H9 (cell line): ENCODE data around the gene FAM3B. TPM values are rescaled to one million over a fixed set of nuclear protein-coding genes. Genes with fewer than 3 reads are reported as not detected.

Experiments used
- DNase-seq: peaks from one replicate; pipeline ENCODE4 v3.0.0-alpha.2; 2017
- H2AFZ ChIP-seq: one replicate; pipeline ENCODE4 v1.6.1; 2013; ENCODE audit warnings: mild to moderate bottlenecking, low read length, control low read depth, moderate library complexity
- H2AK5ac ChIP-seq: 2 replicates; pipeline ENCODE4 v1.6.1; 2013; ENCODE audit warnings: low read length, control low read depth, mixed read lengths; ENCODE audit not compliant: insufficient read length
- H2BK120ac ChIP-seq: one replicate; pipeline ENCODE4 v1.6.1; 2013; ENCODE audit warnings: low read depth, mild to moderate bottlenecking, low read length, control low read depth, inconsistent platforms; ENCODE audit not compliant: poor library complexity, severe bottlenecking
- H2BK12ac ChIP-seq: 2 replicates; pipeline ENCODE4 v1.6.1; 2013; ENCODE audit warnings: low read length, control low read depth, mixed read lengths, low read depth; ENCODE audit not compliant: insufficient read length
- H2BK15ac ChIP-seq: 2 replicates; pipeline ENCODE4 v1.6.1; 2013; ENCODE audit warnings: low read depth, low read length, control low read depth
- H2BK20ac ChIP-seq: one replicate; pipeline ENCODE4 v1.6.1; 2013; ENCODE audit warnings: low read depth, mild to moderate bottlenecking, low read length, control low read depth, inconsistent platforms; ENCODE audit not compliant: poor library complexity, severe bottlenecking
- H2BK5ac ChIP-seq: 2 replicates; pipeline ENCODE4 v1.6.1; 2013; ENCODE audit warnings: low read length, control low read depth, mixed read lengths; ENCODE audit not compliant: insufficient read length
- H3K14ac ChIP-seq: 2 replicates; pipeline ENCODE4 v1.6.1; 2013; ENCODE audit warnings: low read length, control low read depth; ENCODE audit not compliant: insufficient read depth
- H3K18ac ChIP-seq: 2 replicates; pipeline ENCODE4 v1.6.1; 2013; ENCODE audit warnings: low read depth, mild to moderate bottlenecking, mixed read lengths, low read length, control low read depth; ENCODE audit not compliant: insufficient read length
- H3K23ac ChIP-seq: 2 replicates; pipeline ENCODE4 v1.6.1; 2013; ENCODE audit warnings: low read length, control low read depth, mixed read lengths, low read depth; ENCODE audit not compliant: insufficient read length
- H3K23me2 ChIP-seq: 2 replicates; pipeline ENCODE4 v1.6.1; 2013; ENCODE audit warnings: low read depth, mild to moderate bottlenecking, mixed read lengths, low read length, control low read depth; ENCODE audit not compliant: insufficient read length, poor library complexity, severe bottlenecking
- H3K27ac ChIP-seq: 2 replicates; pipeline ENCODE4 v1.5.1; 2013; ENCODE audit warnings: low read length, control low read depth, mixed read lengths, low read depth; ENCODE audit not compliant: insufficient read length
- H3K27me3 ChIP-seq: 2 replicates; pipeline ENCODE4 v1.6.1; 2013; ENCODE audit warnings: low read length, control low read depth, inconsistent platforms; ENCODE audit not compliant: insufficient read depth
- H3K4ac ChIP-seq: 2 replicates; pipeline ENCODE4 v1.6.1; 2013; ENCODE audit warnings: low read depth, mild to moderate bottlenecking, control low read depth, inconsistent platforms, low read length, moderate library complexity
- H3K4me1 ChIP-seq: 2 replicates; pipeline ENCODE4 v1.6.1; 2013; ENCODE audit warnings: low read length, control low read depth, inconsistent platforms; ENCODE audit not compliant: insufficient read depth
- H3K4me2 ChIP-seq: 2 replicates; pipeline ENCODE4 v1.6.1; 2013; ENCODE audit warnings: low read length, control low read depth, mixed read lengths; ENCODE audit not compliant: insufficient read length, insufficient read depth
- H3K56ac ChIP-seq: 2 replicates; pipeline ENCODE4 v1.6.1; 2013; ENCODE audit warnings: low read depth, mild to moderate bottlenecking, mixed read lengths, low read length, control low read depth; ENCODE audit not compliant: insufficient read length
- H3K79me1 ChIP-seq: 2 replicates; pipeline ENCODE4 v1.6.1; 2013; ENCODE audit warnings: low read depth, mild to moderate bottlenecking, moderate library complexity, low read length, control low read depth, inconsistent platforms; ENCODE audit not compliant: insufficient read depth, poor library complexity, severe bottlenecking
- H3K79me2 ChIP-seq: 2 replicates; pipeline ENCODE4 v1.6.1; 2013; ENCODE audit warnings: low read length, control low read depth, inconsistent platforms; ENCODE audit not compliant: insufficient read depth
- H3K9ac ChIP-seq: 2 replicates; pipeline ENCODE4 v1.6.1; 2013; ENCODE audit warnings: low read length, control low read depth, mixed read lengths; ENCODE audit not compliant: insufficient read length; ENCODE audit errors: extremely low read depth
- H3K9me3 ChIP-seq: one replicate; pipeline ENCODE4 v1.6.1; 2013; ENCODE audit warnings: low read depth, low read length, inconsistent platforms; ENCODE audit not compliant: control insufficient read depth
- H3T11ph ChIP-seq: one replicate; pipeline ENCODE4 v1.6.1; 2013; ENCODE audit warnings: mild to moderate bottlenecking, low read length, control low read depth, inconsistent platforms
- H4K20me1 ChIP-seq: one replicate; pipeline ENCODE4 v1.6.1; 2013; ENCODE audit not compliant: control insufficient read depth, insufficient read length, insufficient read depth
- H4K5ac ChIP-seq: 2 replicates; pipeline ENCODE4 v1.6.1; 2013; ENCODE audit warnings: low read depth, mild to moderate bottlenecking, mixed read lengths, low read length, control low read depth; ENCODE audit not compliant: insufficient read length
- H4K8ac ChIP-seq: replicated peaks from 2 replicates; pipeline ENCODE4 v1.6.1; 2013; ENCODE audit warnings: low read length, control low read depth, mixed read lengths, low read depth; ENCODE audit not compliant: insufficient read length
- H4K91ac ChIP-seq: 2 replicates; pipeline ENCODE4 v1.6.1; 2013; ENCODE audit warnings: low read depth, mild to moderate bottlenecking, moderate library complexity, mixed read lengths, low read length, control low read depth; ENCODE audit not compliant: insufficient read length
- H3K27ac Mint-ChIP-seq, 3 experiments: 2 replicates in 2 of 3; 3 replicates in 1 of 3; pipeline ENCODE4 v1.8.0; 2020 to 2021; ENCODE audit warnings: mixed read lengths in 3 of 3, mild to moderate bottlenecking in 1 of 3, moderate library complexity in 1 of 3
- H3K27me3 Mint-ChIP-seq: 2 replicates; pipeline ENCODE4 v1.8.0; 2021; ENCODE audit warnings: low read depth, mild to moderate bottlenecking, moderate library complexity, mixed read lengths
- H3K36me3 Mint-ChIP-seq, 3 experiments: 2 replicates in 2 of 3; 3 replicates in 1 of 3; pipeline ENCODE4 v1.8.0; 2020 to 2021; ENCODE audit warnings: low read depth in 3 of 3, mixed read lengths in 3 of 3; ENCODE audit not compliant: insufficient read depth in 1 of 3
- H3K4me1 Mint-ChIP-seq, 2 experiments: 2 replicates each; pipeline ENCODE4 v1.8.0; 2020; ENCODE audit warnings: mixed read lengths in 2 of 2
- H3K4me3 Mint-ChIP-seq, 2 experiments: 2 replicates in 1 of 2; 3 replicates in 1 of 2; pipeline ENCODE4 v1.8.0; 2020 to 2021; ENCODE audit warnings: mild to moderate bottlenecking in 2 of 2, mixed read lengths in 2 of 2, moderate library complexity in 1 of 2
- H3K9me3 Mint-ChIP-seq, 2 experiments: 2 replicates in 1 of 2; 3 replicates in 1 of 2; pipeline ENCODE4 v1.8.0; 2020; ENCODE audit warnings: mild to moderate bottlenecking in 2 of 2, mixed read lengths in 2 of 2, moderate library complexity in 1 of 2
- WGBS: extraction: QIAGEN DNeasy Blood & Tissue Kit; methylation state at CpG from one replicate; pipeline ENCODE4 v1.1.7; 2013; ENCODE audit warnings: missing lambda C conversion rate, low lambda C conversion rate, mixed read lengths; ENCODE audit not compliant: insufficient read length; ENCODE audit errors: extremely low coverage; 5-methylcytosine and 5-hydroxymethylcytosine counted together
- total RNA-seq: library from RNA; stranded (reverse); gene quantifications from 2 replicates; pipeline ENCODE4 v1.2.1, GENCODE V29; 2021
- TF ChIP-seq, protein P1 (sequence below): fragments of 200-600 bp; sonication (generic); conservative IDR thresholded peaks from 3 replicates; pipeline ENCODE4 v1.8.0; 2021; ENCODE audit warnings: antibody characterized with exemption, mild to moderate bottlenecking

FAM3B gene
- total RNA-seq, 1 experiment from 2014 or later = 5.0 TPM

DNA sequence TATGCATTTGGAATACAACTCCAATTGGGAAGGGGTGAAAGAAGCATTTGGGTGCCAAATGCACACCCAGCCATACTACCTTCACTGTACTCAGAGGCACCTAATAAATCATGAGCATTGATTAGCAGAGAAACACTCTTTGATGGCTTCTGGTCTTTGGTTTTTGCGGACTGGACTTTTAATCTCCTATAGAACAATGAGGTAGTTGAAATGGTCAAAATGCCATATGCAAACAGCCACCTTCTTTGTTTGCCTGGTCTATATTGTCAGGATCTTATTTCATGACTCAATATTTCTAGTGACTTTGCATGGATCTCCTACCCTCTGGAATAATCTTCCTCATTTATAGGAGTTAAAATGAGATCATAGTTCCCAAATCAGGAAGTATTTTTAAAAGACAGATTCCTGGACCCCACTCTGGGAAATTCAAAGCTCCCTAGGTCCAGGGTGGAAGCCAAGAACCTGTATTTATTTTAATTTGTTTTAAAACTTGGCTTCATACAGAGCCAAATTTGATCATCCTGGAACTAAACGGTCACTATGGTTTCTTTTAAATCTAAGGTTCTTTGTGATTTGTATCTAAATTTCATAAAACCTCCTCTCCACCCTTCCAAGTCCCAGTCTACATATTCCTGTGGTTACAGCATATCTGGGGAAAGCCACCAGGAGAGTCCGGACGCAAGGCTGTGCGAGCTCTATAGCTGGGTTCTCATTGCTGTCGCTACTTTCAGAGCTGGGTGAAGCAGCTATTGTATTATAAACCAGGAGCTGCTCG is 8.7 kb downstream of the FAM3B start:
- Histone ChIP-seq H3K27ac (no peak overlapping the region), H2BK120ac (no peak overlapping the region), H3K79me1 (no peaks in the 10 kb centered on the region), H3K9me3 (no peaks in the 10 kb centered on the region), H3K56ac (no peak overlapping the region), H3K14ac (no peak overlapping the region), H3K79me2 (no peaks in the 10 kb centered on the region), H2AFZ (no peak overlapping the region), H3K4me2 (no peak overlapping the region), H4K8ac (no peak overlapping the region), H4K20me1 (no peaks in the 10 kb centered on the region), H3K4ac (no peak overlapping the region), H4K91ac (no peak overlapping the region), H3K23ac (no peak overlapping the region), H2BK12ac (no peak overlapping the region), H3K9ac (no peak overlapping the region), H3K4me1 (peaks cover 3% of the 10 kb centered on the region; the same call in 1 of the 2 replicates), H3T11ph (no peak overlapping the region), H2BK5ac (no peak overlapping the region), H2BK20ac (no peak overlapping the region), H3K23me2 (no peaks in the 10 kb centered on the region), H2AK5ac (no peak overlapping the region), H3K27me3 (no peaks in the 10 kb centered on the region), H4K5ac (no peak overlapping the region), H2BK15ac (no peak overlapping the region), H3K18ac (no peak overlapping the region)
- TF ChIP-seq, protein P1, sequence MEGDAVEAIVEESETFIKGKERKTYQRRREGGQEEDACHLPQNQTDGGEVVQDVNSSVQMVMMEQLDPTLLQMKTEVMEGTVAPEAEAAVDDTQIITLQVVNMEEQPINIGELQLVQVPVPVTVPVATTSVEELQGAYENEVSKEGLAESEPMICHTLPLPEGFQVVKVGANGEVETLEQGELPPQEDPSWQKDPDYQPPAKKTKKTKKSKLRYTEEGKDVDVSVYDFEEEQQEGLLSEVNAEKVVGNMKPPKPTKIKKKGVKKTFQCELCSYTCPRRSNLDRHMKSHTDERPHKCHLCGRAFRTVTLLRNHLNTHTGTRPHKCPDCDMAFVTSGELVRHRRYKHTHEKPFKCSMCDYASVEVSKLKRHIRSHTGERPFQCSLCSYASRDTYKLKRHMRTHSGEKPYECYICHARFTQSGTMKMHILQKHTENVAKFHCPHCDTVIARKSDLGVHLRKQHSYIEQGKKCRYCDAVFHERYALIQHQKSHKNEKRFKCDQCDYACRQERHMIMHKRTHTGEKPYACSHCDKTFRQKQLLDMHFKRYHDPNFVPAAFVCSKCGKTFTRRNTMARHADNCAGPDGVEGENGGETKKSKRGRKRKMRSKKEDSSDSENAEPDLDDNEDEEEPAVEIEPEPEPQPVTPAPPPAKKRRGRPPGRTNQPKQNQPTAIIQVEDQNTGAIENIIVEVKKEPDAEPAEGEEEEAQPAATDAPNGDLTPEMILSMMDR = no peak
- WGBS = no CpG with 5 or more reads among the region's 7 CpGs
- DNase-seq = no peak
- Mint-ChIP-seq H3K27ac (no peak overlapping the region), H3K4me3 (no peak overlapping the region), H3K36me3 (no peaks in the 10 kb centered on the region), H3K9me3 (no peaks in the 10 kb centered on the region), H3K4me1 (peaks cover 15 to 19% of the 10 kb centered on the region in 2 experiments), H3K27me3 (peaks cover 2% of the 10 kb centered on the region; the same call in 1 of the 2 replicates)
